IPS-NIHi11 (cell line): ENCODE results near the gene PANK3.
A peak's percentile ranks its signal among the peaks of the same experiment; 100 is the strongest.
"Not testable (repeated sequence)": the region's sequence is repeated elsewhere in the genome, so short reads cannot be mapped to it uniquely, and the experiment has no call there.

Experiments used
- DNase-seq: peaks from one replicate; pipeline ENCODE4 v3.0.0; 2012; ENCODE audit warnings: mixed read lengths, low spot score

PANK3 gene

DNA sequence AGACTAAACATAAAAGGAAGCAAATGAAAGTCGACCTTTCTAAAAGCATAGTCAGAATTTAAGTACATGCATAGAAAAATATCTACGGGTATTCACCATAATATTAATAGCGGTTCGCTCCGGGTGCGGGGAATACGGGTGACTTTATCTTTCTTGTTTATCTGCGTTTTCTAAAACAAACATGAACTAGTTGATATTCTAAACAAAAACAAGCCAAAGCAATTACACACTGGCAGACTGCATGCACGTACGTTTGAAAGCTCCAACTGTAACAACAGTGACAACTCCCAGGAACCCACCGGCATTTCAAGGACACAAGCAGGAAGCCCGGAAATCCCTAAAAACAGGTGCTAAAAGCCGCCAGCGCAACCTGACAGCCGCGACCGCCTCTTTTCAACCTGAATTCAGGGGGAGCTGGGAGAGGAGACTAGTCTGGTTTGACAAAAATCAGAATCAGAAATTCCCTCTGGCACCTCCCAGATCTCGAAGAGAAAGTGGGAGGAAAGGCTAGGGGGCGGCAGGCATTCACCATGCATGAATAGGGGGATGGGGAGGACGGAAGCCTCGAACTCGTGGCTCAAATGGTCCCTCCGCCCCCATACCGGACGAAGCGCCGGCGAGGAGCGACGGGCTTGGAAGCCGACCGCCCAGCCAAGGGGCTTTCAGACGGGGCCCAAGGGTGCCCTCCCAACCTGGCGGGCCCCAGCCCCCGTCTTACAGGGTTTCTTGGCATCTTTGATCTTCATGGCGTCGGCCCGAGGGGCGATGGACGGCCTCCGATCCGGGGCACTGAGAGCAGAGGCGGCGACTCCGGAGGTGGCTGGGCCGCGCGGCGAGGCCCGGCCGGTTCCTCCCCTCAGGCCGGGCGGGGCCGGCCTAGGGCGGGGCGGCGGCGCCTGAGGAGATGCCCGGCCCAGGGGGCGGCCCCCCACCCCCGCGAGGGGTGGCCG lies at the start of gene PANK3:
PANK3 (minus strand) TSS at position 831 of the 950 bp plus-strand sequence; CDS start at position 746, 85 bp downstream.
- DNase-seq = peak; percentile 86

DNA sequence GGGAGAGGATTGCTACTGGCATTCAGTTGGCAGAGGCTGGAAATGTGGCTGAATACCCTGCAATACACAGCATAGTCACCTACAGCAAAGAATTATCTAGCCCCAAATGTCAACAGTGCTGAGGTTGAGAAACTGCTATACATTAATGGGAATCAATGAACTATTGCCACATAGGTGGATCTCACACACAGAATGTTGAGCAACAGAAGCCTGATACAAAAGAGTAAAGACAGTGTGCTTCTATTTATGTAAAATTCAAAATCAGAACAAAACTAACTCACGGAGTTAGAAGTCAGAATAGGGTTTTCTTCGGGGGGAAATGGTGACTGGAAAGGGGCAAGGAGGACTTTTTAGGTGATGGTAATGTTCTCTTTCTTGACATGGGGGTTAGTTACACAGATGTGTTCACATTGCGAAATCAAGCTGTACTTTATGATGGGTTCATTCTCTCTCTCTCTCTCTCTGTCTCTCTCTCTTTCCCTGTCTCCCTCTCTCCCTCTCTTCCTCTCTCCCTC lies 45.7 kb upstream of the PANK3 start:
- no peak for DNase-seq

DNA sequence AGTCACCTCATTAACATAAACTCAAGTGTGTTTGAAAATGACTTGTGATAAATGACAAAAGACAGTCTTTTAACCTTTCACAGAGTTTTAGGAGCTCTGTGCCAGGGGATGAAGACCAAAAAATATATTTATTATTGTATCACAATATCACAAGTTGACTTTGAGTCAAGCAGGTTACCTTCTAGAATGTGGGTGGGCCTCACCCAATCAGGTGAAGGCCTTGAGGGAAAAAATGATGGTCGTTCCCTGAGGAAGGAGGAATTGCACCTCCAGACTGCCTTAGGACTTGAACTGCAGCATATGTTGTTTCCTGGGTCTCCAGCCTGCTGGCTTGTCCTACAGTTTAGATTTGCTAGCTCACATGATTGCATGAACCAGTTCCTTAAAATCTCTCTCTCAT lies 41.6 kb upstream of the PANK3 start:
- DNase-seq = no peak

DNA sequence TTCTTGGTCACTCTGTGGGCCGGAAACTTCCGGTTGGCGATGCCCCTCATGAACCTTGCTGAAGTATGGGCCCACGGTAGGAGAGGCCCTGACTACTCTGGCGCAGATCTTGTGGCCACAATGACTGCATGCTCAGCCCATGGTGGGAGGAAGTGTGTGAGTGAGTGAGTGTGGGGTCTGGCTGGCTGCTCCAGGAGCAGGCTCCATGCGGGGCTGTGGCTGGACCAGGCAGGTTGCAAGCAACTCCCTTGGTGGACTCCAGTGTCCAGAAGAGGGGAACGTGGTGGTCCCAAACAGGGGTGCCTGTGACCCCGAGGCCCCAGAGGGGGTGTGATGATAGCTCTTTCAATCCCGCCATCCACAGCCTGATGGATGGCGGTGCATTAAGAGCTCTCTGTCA lies 35.5 kb upstream of the PANK3 start:
- DNase-seq = no peak

DNA sequence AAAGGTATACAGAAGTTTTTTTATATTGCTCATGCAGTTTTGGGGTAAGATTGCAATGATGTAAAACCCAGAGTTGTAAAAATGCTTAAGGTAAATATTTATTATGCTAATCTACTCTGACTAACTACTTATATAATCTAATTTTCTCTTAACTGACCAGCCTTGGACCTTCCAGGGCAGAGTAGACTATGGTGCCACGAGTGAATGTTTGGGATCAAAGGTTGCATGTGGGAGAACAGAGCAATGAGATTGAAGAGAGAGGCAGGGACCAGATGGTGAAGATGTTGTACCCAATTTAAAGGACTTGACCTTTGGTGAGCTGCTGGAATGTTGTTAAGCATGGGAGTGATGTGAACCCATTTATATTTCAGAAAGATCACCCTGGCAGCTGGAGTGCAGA lies 34.8 kb upstream of the PANK3 start:
- DNase-seq = no peak

DNA sequence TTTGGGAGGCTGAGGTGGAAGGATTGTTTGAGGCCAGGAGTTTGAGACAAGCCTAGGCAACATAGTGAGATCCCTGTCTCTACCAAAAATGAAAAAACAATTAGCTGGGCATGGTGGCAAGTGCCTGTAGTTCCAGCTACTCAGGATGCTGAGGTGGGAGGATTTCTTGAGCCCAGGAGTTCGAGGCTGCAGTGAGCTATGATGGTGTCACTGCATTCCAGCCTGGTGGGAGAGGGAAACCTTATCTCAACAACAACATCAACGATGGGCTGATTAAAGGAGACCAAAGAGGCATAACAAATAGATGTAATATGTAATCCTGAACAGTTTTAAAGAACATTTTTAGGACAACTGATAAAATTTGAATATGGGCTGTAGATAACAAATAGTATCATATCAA lies 34.2 kb upstream of the PANK3 start:
- DNase-seq = no peak

DNA sequence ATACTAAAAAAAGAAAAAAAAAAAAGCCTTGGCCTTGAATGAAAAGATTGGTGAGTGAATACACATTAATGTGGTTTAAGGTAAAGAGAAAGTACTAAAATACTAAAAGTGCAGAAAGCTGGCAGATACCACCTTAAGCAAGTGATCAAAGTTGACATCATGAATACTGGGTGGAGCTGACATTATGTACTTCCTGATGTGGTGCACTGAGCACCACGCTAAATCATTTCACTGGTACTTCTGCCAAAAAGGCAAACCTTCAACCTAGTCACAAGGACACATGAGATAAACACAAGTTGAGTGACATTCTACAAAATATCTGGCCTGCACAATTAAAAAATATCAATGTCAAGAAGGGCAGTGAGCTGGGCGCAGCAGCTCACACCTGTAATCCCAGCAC lies 33.8 kb upstream of the PANK3 start:
- no peak for DNase-seq

DNA sequence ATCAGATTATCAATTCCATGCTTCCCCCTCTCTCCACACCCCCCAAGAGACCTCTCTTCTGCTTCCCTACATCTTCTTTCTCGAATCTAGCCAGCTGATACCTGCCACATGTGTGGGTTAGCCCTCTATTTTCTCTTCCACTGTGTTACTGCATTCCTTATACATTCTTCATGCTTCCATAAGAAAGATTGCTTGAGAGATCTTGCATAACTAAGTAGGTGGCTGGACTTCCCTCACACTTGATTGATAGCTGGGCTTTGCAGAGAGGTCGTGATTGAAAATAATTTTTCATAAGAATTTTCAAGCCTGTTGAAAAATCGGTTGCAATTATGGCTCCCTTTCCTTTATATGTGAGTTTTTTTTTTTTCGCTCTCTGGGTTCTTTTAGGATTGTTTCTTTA lies 33.0 kb upstream of the PANK3 start:
- no peak for DNase-seq

DNA sequence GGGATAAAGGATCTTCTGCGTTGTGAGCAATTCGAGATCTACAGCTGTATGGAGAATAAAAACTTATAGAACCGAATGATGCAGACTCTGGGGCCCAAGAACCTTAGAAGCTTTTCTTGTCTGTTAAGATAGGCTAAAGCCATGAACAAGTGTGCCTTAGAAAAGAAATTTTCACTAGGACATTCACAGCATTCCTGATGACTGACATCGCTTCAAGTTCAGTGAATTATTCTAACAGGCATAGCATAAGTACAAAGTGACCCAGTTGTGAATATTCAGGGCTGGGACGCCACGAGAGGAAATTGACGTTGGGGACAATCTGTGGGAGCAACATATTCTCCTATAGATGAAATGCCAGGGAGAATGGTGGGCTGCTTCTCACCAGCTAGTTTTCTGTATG lies 32.0 kb upstream of the PANK3 start:
- DNase-seq = no peak

DNA sequence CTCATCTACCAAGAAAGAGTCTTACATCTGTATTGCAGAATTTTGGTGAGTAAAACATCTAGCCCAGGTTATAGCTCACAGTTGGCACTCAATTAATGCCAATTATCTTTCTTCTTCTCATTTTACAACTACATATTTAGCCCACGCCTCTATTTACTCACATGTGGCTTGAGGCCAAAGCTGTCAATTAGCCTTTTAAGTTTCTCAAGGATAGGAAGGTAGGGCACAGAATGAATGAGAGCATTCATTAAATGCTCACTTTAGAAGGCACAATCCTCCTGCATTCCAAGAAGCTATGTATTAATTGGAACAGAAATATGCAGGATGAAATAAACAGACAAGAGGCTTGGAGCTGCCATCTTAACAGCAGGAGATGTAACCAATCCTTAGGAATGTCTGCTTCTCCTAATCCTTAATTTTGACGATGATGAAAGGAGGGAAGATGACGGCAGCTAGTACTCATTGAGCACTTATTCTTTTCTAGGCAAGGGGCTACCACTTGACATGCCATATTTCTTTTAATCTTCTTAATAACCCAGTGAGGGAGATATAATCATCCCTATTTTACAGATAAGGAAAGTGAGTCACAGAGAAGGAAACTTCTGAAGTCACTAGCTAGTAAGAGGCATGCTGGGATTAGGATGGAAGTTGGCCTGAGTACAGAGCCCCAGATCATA lies 30.8 kb upstream of the PANK3 start:
- no peak for DNase-seq

DNA sequence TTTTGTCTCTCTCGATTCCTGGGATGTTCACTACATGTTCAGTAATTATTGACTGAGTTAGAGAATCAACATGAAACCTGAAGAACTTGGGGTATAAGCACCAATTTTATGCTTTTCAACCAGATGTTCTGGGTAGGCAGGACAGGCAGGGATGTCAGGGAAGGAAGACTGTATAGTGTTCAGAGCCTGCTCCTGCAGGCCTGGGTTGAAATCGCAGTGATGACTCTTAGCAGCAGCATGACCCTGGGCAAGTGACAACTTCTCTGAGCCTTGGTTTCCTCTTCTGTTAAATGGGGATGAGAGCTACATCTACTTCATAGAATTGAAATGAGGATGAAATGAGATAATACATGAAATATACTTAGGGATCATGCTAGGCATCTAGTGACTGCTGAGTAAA lies 29.7 kb upstream of the PANK3 start:
- DNase-seq = no peak

DNA sequence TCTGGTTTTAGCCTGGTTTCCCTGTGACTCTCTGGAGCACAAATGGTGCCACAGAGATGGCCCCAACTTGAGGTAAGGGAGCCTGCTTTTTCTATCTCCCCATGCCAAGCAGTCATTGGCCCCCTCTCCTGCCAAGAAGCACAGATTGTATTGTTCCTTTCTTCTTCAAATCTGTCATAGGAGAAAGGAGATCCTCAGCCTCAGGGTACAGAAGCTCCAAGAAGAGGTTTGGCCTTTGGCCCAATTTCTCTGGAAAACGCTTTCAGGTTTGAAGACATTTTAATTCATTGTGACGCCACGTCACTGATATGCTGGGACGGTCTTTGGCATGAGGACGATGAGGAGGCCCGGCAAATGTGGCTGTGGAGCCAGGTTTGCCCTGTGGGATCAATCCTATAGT lies 29.2 kb upstream of the PANK3 start:
- no peak for DNase-seq

DNA sequence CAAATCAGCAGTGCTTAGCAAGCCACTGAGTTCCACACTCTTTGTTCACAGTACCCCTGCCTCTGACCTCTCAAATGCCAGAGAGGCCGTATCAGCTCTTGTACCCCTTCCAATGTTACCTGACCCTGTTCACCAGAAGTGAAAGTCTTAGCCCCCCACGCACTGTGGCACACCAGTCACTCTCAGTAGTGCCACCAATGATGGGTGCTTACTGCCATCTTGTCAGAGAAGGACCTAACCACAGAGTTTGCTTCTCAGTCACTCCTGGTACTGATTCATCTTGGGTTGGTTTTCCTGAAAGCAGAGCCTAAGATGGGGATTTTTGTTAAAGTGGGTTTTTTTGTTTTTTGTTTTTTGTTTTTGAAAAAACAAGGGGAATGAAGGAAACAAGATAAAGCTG lies 28.8 kb upstream of the PANK3 start:
- DNase-seq = no peak

DNA sequence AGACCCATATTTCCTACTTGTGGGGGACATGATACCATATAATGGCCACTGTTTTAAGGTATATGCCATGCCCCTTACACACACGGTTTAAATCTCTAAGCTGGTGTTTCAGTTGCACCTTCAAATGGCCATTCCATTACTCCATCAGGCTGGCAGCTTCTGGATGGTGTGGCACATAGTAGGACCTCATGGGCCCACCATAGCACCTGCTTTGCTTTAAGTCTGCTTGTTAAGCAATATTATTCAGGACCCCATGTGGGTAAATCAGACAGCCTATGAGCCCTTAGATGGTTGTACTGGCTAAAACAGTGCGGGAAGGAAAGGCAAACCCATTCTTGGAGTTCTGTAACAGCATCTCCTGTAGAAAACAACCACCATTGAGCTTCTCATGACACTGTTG lies 27.4 kb upstream of the PANK3 start:
- DNase-seq = no peak

DNA sequence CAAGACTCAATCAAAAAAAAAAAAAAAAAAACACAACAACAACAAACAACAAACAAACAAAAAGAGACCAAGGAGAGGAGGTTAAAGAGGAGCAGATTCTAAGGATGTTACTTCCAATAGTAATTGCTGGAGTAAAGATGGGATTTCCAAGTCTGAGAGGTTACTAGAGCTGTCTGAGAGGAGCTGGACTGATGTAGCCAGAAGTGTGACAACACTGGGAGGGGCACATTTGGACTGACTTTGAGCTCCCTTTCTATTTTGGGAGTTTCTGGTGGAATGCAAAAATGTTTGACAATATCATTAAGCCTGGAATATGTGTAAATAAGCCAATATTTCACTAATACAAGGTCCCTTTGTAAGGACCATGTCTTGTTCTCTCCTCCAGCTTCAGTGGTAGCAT lies 25.3 kb upstream of the PANK3 start:
- DNase-seq = no peak

DNA sequence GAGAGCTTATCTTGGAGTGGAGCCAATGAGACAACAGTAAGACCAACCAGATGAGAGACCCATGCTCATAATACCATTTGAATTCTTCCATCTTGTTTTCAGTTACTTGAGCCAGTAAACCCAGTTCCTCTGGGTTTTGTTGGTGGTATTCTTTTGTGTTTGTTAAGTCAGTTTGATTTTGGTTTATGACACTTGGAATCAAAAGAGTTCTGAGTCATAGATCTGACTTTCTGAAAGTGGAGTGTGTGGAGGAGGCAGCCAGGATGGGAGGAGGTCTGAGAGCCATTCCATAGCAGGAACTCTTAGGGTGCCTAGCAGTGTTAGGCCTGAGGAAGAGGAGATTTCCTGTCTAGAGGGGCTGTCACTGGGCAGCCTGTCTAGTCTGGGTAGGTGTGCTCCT lies 24.6 kb upstream of the PANK3 start:
- DNase-seq = no peak

DNA sequence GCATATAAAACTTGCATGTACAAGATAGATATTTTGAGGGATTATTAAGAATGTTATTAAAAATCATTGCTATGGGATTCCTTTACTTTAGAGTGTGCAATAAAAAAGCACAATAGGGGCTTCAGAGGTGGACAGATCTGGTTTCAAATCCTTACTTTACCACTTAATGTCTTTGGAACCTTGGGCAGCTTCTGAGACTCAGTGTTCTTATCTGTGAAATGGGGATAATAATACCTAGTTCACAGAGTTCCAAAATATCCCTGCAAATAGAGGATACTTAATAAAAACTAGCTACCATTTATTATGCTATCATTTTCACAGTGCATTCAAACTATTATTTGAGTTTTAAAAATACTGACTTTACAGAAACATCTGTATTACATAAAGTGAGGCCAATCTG lies 23.3 kb upstream of the PANK3 start:
- DNase-seq = no peak

DNA sequence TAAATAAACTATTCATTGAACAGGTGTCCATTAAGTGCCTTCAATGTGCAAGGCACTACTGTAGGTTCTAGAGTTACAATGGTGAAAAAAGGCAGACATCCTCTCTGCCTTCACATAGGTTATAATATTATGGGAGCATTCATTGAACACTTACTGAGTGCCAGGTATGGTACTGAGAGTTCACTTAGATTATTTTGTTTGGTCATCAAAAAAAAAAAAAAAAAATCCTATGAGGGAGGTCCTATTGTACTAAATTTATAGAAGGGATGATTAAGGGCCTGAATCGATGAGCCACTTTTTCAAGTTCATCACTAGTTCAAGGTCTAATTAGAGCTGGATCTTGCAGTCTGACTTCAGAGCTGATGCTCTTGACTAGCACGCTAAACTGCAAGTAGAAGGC lies 22.8 kb upstream of the PANK3 start:
- no peak for DNase-seq

DNA sequence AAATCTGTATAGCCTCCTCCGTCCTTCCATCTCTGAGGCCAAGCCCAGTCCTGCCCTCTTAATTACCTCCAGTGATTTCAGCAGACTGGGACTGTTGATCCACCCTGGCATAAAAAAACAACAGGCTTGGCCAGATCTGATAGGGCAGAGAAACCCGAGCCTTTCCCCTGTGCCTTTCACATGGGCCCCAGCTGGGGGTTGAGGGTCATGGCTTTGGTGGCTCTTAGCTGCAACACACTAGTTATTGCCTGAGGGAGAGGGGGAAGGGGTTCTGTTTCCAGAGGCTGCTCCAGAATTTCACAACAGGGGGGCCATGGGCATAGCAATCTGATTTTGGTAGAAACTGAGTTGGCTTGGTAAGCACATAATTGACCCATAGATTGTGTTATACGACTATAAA lies 21.2 kb upstream of the PANK3 start:
- DNase-seq = peak; percentile 52

DNA sequence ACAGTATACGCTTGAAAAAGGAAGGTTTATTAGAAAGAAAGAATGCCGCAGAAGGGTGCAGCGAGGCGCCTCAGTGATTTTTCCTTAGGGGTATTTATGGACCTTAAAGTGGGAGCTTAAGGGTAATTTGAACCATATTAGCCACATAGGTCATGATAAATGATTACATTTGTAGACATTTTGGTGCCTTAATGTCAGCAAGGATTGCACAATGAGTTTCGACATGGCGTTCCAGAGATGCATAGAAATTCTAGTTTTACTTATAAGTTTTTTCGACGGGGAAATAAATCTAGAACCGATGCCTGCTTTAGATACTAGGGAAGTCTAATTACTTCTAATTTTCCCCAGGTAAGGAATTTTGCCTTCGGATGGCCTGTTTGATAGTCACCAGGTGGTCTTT lies 20.7 kb upstream of the PANK3 start:
- DNase-seq = no peak

DNA sequence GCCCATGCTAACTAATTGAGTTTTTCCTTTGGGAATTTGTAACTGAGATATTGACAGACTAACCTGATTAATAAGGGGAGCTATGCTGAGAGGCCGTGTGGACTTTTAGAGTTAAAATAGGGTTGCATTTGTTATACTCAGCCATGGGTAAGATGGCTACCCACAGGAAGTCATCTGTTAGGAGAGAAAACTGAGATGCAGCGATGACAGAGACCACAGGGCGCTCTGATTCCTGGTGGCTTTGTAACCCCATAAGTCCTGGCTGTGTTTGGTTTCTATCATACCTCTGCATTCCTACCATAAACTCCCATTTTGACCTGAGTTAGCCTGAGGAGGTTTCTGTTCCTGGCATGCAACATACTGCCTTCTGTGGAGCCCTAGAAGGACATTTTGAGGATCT lies 19.5 kb upstream of the PANK3 start:
- no peak for DNase-seq

DNA sequence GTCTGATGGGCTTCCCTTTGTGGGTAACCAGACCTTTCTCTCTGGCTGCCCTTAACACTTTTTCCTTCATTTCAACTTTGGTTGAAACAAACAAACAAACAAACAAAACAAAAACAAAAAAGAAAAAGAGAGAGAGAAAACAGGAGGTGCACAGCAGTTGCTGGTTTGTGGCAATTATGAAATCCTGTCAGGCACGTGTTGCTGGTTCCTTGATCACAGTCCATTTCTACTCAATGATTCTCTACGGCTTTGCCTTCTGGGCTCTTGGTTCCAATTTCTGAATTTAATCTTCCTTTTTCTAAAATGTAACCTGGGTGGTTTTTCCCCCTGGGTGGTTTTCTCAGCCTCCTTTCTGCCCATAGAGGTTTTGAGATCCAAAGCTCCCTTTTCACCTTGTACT lies 17.8 kb upstream of the PANK3 start:
- DNase-seq = no peak

DNA sequence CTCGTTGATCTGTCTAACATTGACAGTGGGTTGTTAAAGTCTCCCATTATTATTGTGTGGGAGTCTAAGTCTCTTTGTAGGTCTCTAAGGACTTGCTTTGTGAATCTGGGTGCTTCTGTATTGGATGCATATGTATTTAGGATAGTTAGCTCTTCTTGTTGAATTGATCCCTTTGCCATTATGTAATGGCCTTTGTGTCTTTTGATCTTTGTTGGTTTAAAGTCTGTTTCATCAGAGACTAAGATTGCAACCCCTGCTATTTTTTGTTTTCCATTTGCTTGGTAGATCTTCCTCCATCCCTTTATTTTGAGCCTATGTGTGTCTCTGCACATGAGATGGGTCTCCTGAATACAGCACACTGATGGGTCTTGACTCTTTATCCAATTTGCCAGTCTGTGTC lies 17.0 kb upstream of the PANK3 start:
- not testable (repeated sequence) for DNase-seq
